Right ventricle myocardium inferior (tissue), 1 donor: ENCODE measurements around the gene FUT2. TPM values are rescaled to one million over a fixed set of nuclear protein-coding genes. Genes with fewer than 3 reads are reported as not detected.

Experiments used
- ATAC-seq: fragments of 200-7000 bp; cut with Tn5 transposase; one replicate; pipeline ENCODE4 v1.9.1; 2020; ENCODE audit warnings: mild to moderate bottlenecking, moderate library complexity
- DNase-seq: peaks from one replicate; pipeline ENCODE4 v3.0.0; 2021; ENCODE audit errors: missing footprints
- intact Hi-C: fragments of 100-400 bp; cut with DNase I; formaldehyde crosslinking; loops from one replicate; pipeline ENCODE4 v1.11.0; 2022
- total RNA-seq: library from RNA; stranded (reverse); fragmentation: NEBNext Ultra II Directional; extraction: Animal tissue kit (Norgen Biotek cat#: 25700); gene quantifications from one replicate; pipeline ENCODE4 v1.2.1, GENCODE V29; 2021
- donor health status: DM: no; HTN: yes; CAD: no; lungs with severe emphysema.

The FUT2 gene
- total RNA-seq, 1 donor from 2014 or later: not detected

DNA sequence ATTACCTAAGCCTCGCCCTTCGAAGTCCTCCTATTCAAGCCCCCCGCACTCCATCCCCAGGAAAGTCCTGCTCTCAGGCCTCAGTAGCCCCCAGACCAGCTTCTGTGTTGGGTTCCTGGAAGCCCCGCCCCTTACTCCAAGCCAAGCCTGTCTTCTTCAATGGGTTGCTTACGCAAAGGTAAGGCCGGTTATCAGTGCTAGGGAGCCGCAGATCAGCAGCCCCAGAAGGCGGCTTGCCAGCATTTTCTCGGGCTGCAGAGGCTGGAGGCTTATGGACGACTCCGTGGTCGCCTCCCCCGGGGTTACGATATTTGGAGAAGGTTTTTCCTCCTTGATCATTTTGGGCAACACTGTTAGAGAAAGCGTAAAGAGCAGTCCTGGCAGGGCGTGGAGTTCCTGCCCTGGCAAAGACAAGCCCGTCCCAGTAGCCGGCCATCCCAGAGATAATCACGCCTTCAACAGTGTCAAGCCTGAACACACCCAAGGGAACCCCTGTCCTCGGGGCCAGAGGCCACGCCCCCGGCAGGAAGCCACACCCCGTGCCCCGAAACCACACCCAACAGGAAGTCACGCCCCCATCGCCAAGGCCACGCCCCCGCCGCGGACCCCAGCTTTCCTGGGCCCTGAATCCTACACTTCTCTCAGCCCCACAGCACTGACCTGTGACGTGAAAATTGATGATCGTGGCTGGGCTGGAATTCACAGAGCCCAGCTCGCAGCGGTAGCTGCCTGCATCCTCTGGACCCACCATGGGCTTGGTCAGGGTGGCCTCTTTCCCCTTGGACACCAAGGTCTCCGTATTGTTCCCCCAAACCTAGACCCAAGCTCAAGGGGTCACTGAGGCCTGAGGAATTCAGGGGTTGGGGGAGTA lies 45.6 kb downstream of the FUT2 start:
- ATAC-seq (no peak), DNase-seq (peak; percentile 76)
- intact Hi-C loops: no loop called here

- peak; percentile 17 for DNase-seq
- intact Hi-C loops: no loop called here
Observed at GRCh38 chr19:48742096-48742495, 46.3 kb downstream of the FUT2 start.

GRCh38 chr19:48745208-48745995 lies 49.6 kb downstream of the FUT2 start:
- intact Hi-C loops: no loop called here
- DNase-seq (no peak), ATAC-seq (peak; percentile 48)

More at GRCh38 chr19:48742096-48742495, 46.3 kb downstream of the FUT2 start:
- ATAC-seq: no peak

DNA sequence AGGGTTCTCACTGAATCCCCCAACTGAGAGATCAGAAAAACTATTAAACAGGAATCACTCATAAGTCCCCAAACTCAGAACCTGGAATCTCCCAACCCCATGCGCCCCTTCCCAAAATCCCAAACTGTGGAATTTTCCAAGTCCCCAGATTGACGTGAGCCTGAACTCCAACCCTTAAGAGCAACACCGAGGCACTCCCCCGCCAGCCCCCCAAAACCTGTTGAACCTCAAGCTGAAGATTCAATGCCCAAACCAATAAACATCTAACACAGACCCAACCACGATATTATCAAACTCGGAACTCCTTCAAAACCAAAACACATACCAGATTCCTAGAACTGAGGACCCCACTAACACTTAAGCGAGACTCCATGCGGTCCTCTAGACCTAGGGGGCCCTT lies 50.3 kb downstream of the FUT2 start:
- intact Hi-C loops: no loop called here
- no peak for DNase-seq
- ATAC-seq: no peak

DNA sequence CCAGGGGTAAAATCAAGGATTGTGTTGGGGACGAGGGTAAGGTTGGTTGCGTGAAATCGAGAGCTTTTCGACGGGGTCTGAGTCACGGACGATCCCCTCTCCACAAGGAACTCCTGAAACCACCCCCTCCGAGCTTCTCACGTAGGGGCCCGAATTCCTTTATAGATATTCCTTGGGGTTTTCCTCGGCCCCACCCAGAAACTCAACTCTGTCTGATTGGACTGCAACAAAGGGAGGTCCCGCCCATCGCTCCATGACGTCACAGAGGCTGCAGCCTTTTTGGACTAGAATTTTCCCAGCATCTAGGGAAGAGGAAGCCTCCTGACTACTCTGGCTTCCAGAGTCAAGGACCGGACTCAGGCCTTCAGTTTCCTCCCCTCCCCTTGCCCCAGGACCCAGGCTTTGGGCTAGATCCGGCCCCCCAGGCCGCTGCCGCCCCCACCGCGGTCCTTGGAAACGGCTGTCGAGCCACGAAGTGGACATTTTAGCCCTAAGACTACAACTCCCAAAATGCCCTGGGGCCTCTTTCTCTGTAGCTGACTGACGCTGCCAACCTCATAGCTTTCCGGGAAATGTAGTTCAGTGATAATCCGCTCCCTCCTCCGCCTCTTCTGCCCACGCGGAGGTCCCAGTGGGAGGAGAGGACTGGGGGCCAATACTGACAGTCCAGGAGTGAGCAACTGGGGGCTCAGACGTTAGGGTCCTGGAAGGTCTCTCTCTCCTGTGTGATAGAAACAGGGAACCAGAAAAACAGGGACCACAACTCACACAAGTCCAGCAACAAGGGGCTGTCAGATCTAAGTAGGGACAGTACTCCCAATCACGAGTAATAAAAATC lies 51.2 kb downstream of the FUT2 start, which contains the start of gene IZUMO1:
Gene IZUMO1 (minus strand): TSS at position 172 of the 838 bp plus-strand sequence. CDS start 1,050 bp downstream, outside the sequence.
- intact Hi-C loops: no loop called here

GRCh38 chr19:48749571-48750198 lies 53.9 kb downstream of the FUT2 start:
- intact Hi-C loops: no loop called here
- no peak for ATAC-seq
- DNase-seq: no peak

More for the DNA sequence above, 51.2 kb downstream of the FUT2 start, which contains the start of gene IZUMO1:
- DNase-seq (peak; percentile 88), ATAC-seq (peak; percentile 78)

- ATAC-seq: no peak
- no peak for DNase-seq
- intact Hi-C loops: no loop called here
Observed at GRCh38 chr19:48750351-48750750, 54.6 kb downstream of the FUT2 start.

GRCh38 chr19:48750771-48751504 lies 55.2 kb downstream of the FUT2 start:
- intact Hi-C loops: no loop called here
- ATAC-seq (no peak), DNase-seq (no peak)

DNA sequence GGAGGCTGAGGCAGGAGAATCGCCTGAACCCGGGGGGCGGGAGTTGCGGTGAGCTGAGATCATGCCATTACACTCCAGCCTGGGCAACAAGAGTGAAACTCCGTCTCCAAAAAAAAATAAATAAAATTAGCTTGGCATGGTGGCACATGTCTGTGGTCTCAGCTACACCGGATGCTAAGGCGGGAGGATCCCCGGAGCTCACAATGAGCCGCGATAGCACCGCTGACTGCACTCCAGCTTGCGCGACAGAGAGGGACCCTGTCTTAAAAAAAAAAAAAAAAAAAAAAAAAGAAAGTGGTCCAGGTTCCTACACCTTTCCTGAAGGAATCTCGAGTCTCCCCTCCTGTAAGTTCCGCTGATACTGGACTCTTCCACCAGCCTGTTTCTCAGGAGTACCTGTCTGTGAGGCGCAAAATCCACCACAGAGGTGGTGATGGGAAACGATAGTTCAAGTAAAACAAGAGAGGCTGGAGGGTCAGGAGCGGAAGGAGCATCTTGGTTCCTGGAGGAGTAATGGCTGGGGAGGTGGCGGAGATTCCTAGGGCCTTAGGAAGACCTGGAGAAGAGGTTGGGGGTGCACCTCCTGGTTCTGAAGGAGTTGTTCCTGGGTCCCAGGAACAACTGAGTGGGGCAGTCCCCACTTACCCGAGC lies 56.2 kb downstream of the FUT2 start:
- DNase-seq (no peak), ATAC-seq (no peak)
- intact Hi-C loops: loop anchor here (2.0 kb wide), 1 partner anchor 31 kb away; no protein-coding TSS in a partner anchor

GRCh38 chr19:48752496-48753365 lies 57.0 kb downstream of the FUT2 start, which contains the start of gene FUT1:
Gene FUT1, minus strand, starts transcription at chr19:48752641. Its CDS starts 1,360 bp downstream, at chr19:48751281.
- DNase-seq: peak; percentile 77
- intact Hi-C loops: loop anchor here (2.0 kb wide), 1 partner anchor 30 kb away; no protein-coding TSS in a partner anchor
- ATAC-seq: peak; percentile 80

- no peak for DNase-seq
- intact Hi-C loops: no loop called here
- ATAC-seq: no peak
Observed at GRCh38 chr19:48755084-48755641, 59.4 kb downstream of the FUT2 start, which contains the start of gene FGF21. Gene FGF21, plus strand, starts transcription at chr19:48755524. Its CDS starts 713 bp downstream, at chr19:48756237.

Other genes with a start within 250 kb of the FUT2 start
- gene GRWD1, start 250.0 kb upstream of the FUT2 start, total RNA-seq: 17.7 TPM
- 0.19 TPM for gene KCNJ14, start 240.4 kb upstream of the FUT2 start, total RNA-seq
- gene CYTH2, start 226.6 kb upstream of the FUT2 start, total RNA-seq: 30.7 TPM
- gene LMTK3, start 184.1 kb upstream of the FUT2 start, total RNA-seq: 0.70 TPM
- 0.43 TPM for gene SULT2B1, start 143.8 kb upstream of the FUT2 start, total RNA-seq
- gene SPACA4, start 89.2 kb upstream of the FUT2 start, total RNA-seq: not detected
- gene FAM83E, start 80.9 kb upstream of the FUT2 start, total RNA-seq: not detected
- 604 TPM for gene RPL18, start 76.8 kb upstream of the FUT2 start, total RNA-seq
- 7.2 TPM for gene SPHK2, start 76.5 kb upstream of the FUT2 start, total RNA-seq
- gene DBP, start 58.6 kb upstream of the FUT2 start, total RNA-seq: 15.2 TPM
- 8.4 TPM for gene CA11, start 49.8 kb upstream of the FUT2 start, total RNA-seq
- 0.14 TPM for gene NTN5, start 23.0 kb upstream of the FUT2 start, total RNA-seq
- gene MAMSTR, start 23.8 kb downstream of the FUT2 start, total RNA-seq: 4.2 TPM
- gene RASIP1, start 44.6 kb downstream of the FUT2 start, total RNA-seq: 15.3 TPM
- gene IZUMO1, start 50.9 kb downstream of the FUT2 start, total RNA-seq: 0.49 TPM
- gene FUT1, start 56.7 kb downstream of the FUT2 start, total RNA-seq: 2.1 TPM
- not detected for gene FGF21, start 59.6 kb downstream of the FUT2 start, total RNA-seq
- 63.2 TPM for gene BCAT2, start 115.1 kb downstream of the FUT2 start, total RNA-seq
- gene HSD17B14, start 140.5 kb downstream of the FUT2 start, total RNA-seq: 1.0 TPM
- gene PLEKHA4, start 172.6 kb downstream of the FUT2 start, total RNA-seq: 23.8 TPM
- 64.8 TPM for gene PPP1R15A, start 176.4 kb downstream of the FUT2 start, total RNA-seq
- not detected for gene TULP2, start 202.8 kb downstream of the FUT2 start, total RNA-seq
- 246 TPM for gene NUCB1, start 204.3 kb downstream of the FUT2 start, total RNA-seq
- gene DHDH, start 237.7 kb downstream of the FUT2 start, total RNA-seq: not detected